Activated naive CD8-positive, alpha-beta T cell treated with anti-CD3 and anti-CD28 coated beads, Interleukin-2, amount 50 U/mL, for 24 hours (primary cell): Measurements from ENCODE around the gene UBAC2.

Experiments
- ATAC-seq: fragments of 150-1000 bp; cut with Tn5 transposase; one replicate; pipeline ENCODE4 v1.10.0; 2021
- DNase-seq: peaks from one replicate; pipeline ENCODE4 v3.0.0; 2021
- H3K27ac Mint-ChIP-seq: one replicate; pipeline ENCODE4 v1.8.0; 2021; ENCODE audit warnings: mild to moderate bottlenecking, mixed read lengths
- H3K27me3 Mint-ChIP-seq: one replicate; pipeline ENCODE4 v1.8.0; 2021; ENCODE audit warnings: mixed read lengths
- H3K36me3 Mint-ChIP-seq: one replicate; pipeline ENCODE4 v1.8.0; 2021; ENCODE audit warnings: low read depth, mixed read lengths
- H3K4me1 Mint-ChIP-seq: one replicate; pipeline ENCODE4 v1.8.0; 2021; ENCODE audit warnings: mixed read lengths
- H3K4me3 Mint-ChIP-seq: one replicate; pipeline ENCODE4 v1.8.0; 2021; ENCODE audit warnings: mild to moderate bottlenecking, moderate library complexity, mixed read lengths
- H3K9me3 Mint-ChIP-seq: one replicate; pipeline ENCODE4 v1.8.0; 2021; ENCODE audit warnings: mixed read lengths

The UBAC2 gene

GRCh38 chr13:99257291-99257690 is 56.6 kb downstream of the UBAC2 start:
- DNase-seq: no peak
- Mint-ChIP-seq H3K27ac (peak overlapping the region; percentile 74), H3K27me3 (no peaks in the 10 kb centered on the region), H3K36me3 (peaks cover 35% of the 10 kb centered on the region), H3K9me3 (no peaks in the 10 kb centered on the region), H3K4me3 (peak overlapping the region; percentile 96), H3K4me1 (peaks cover 76% of the 10 kb centered on the region)
- no peak for ATAC-seq

GRCh38 chr13:99258210-99258860 is 57.7 kb downstream of the UBAC2 start, which contains the start of gene GPR18:
Gene GPR18 (minus strand): TSS chr13:99258379. CDS start chr13:99255872, 2,507 bp downstream.
- Mint-ChIP-seq H3K4me1 (peaks cover 80% of the 10 kb centered on the region), H3K36me3 (peaks cover 35% of the 10 kb centered on the region)
- DNase-seq: no peak

GRCh38 chr13:99258946-99259345 is 58.3 kb downstream of the UBAC2 start:
- peaks cover 36% of the 10 kb centered on the region for H3K36me3 Mint-ChIP-seq
- H3K4me3 Mint-ChIP-seq: peak overlapping the region; percentile 96
- ATAC-seq (no peak), DNase-seq (no peak)
- H3K9me3 Mint-ChIP-seq: no peaks in the 10 kb centered on the region
- no peaks in the 10 kb centered on the region for H3K27me3 Mint-ChIP-seq
- peak overlapping the region; percentile 98 for H3K27ac Mint-ChIP-seq
- H3K4me1 Mint-ChIP-seq: peaks cover 82% of the 10 kb centered on the region

More at GRCh38 chr13:99258210-99258860, 57.7 kb downstream of the UBAC2 start, which contains the start of gene GPR18:
- peak; percentile 67 for ATAC-seq
- H3K4me3 Mint-ChIP-seq: peak within 1 kb of the TSS; percentile 96
- H3K27ac Mint-ChIP-seq: peak within 1 kb of the TSS; percentile 98
- no peaks in the 10 kb centered on the region for H3K27me3 Mint-ChIP-seq
- no peaks in the 10 kb centered on the region for H3K9me3 Mint-ChIP-seq

DNA sequence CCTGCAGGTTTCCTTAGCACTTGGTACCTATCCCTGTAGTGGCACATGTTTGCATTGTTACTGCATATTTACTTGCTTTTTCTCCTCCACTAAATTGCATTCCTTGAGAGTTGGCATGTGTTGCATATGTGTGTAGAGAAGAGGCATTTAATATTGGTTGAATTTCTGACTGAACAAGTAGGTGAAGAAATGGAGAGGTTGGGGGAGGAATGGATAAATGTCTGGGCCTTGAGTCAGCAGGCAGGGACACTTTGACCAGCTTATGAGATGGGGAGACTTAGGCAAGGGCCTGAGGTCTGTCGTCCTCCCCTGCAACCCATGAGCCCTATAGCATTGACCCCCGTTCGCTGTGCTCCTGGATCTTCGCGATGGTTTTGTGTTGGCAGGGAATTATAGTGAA is 59.6 kb downstream of the UBAC2 start:
- H3K27me3 Mint-ChIP-seq: no peaks in the 10 kb centered on the region
- no peaks in the 10 kb centered on the region for H3K9me3 Mint-ChIP-seq
- DNase-seq: no peak
- H3K27ac Mint-ChIP-seq: peak overlapping the region; percentile 98
- ATAC-seq: no peak
- H3K4me1 Mint-ChIP-seq: peaks cover 85% of the 10 kb centered on the region
- H3K36me3 Mint-ChIP-seq: peaks cover 26% of the 10 kb centered on the region
- H3K4me3 Mint-ChIP-seq: peak overlapping the region; percentile 96

DNA sequence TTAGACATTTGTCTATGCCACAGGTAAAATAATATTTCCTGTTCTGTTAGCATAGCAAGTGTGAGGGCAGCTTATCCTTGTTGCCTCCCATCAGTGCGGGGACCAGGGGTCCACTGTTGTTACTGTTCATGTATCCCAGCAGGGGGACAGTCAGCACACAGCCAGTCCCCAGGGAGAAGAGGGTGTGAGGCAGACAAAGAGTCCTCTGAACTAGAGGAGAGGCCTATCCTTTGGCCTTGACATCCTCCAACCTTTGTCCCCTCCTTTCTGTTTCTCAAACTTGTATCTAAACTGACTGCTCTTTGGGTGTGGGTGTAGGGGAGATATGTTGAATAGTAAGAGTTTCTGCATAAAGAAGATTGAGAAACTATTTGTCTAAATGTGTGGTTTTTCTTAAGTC is 60.4 kb downstream of the UBAC2 start:
- Mint-ChIP-seq H3K9me3 (no peaks in the 10 kb centered on the region), H3K36me3 (peaks cover 25% of the 10 kb centered on the region), H3K4me3 (no peak overlapping the region), H3K27ac (peak overlapping the region; percentile 55), H3K4me1 (peaks cover 83% of the 10 kb centered on the region), H3K27me3 (no peaks in the 10 kb centered on the region)
- ATAC-seq (no peak), DNase-seq (no peak)

DNA sequence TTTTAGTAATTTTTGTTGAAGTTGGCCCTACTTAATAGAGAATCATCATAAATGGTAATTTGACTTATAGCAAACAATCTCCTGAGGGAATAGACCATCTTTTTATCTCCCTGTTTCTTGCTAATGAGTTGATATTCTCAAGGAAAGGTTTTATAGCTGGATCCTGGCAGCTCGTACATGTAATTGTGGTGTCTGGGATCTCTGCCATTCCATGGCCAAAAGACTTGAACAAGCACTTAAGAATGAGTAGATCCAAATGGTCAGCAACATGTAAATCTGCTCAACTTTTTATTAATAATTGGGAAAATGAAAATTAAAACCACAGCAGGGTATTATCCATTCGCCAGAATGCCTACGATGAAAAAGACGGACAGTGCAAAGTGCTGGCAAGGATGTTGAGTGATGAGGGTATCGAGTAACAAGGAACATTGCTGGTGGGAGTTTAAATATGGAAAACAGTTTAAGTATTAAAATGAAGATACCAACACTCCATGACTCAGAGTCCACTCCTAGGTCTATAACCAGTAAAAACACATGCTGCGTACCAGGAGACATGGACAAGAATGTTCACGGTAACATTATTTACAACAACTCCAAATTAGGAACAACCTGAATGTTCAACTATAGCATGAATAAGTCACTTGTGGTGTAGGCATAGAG is 62.6 kb downstream of the UBAC2 start:
- Mint-ChIP-seq H3K4me3 (no peak overlapping the region), H3K36me3 (peaks cover 18% of the 10 kb centered on the region), H3K9me3 (no peaks in the 10 kb centered on the region), H3K27ac (peak overlapping the region; percentile 50), H3K4me1 (peaks cover 74% of the 10 kb centered on the region), H3K27me3 (no peaks in the 10 kb centered on the region)
- no peak for DNase-seq
- ATAC-seq: no peak

DNA sequence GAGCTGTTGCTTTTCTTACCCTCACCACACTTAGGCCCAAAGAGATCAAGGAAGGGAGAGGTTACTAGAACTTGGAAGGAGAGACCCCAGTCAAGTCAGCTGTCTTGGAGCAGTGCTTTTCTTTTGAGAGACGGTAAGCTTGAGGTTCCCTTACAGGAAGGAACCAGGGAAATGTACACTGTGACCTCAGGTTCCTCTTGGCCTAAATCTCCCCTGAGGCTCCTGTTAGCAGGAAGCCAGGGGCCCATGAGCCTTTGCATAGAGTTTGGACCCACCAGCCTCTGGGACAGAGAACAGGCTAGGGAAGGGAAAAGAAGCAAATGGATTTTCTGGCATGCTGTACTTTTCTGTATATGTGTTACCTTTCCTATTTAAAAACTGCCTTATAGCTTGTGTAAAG is 63.4 kb downstream of the UBAC2 start:
- no peak for ATAC-seq
- H3K4me1 Mint-ChIP-seq: peaks cover 72% of the 10 kb centered on the region
- H3K27ac Mint-ChIP-seq: peak overlapping the region; percentile 89
- DNase-seq: no peak
- H3K36me3 Mint-ChIP-seq: peaks cover 18% of the 10 kb centered on the region
- H3K9me3 Mint-ChIP-seq: no peaks in the 10 kb centered on the region
- H3K4me3 Mint-ChIP-seq: no peak overlapping the region
- no peaks in the 10 kb centered on the region for H3K27me3 Mint-ChIP-seq

DNA sequence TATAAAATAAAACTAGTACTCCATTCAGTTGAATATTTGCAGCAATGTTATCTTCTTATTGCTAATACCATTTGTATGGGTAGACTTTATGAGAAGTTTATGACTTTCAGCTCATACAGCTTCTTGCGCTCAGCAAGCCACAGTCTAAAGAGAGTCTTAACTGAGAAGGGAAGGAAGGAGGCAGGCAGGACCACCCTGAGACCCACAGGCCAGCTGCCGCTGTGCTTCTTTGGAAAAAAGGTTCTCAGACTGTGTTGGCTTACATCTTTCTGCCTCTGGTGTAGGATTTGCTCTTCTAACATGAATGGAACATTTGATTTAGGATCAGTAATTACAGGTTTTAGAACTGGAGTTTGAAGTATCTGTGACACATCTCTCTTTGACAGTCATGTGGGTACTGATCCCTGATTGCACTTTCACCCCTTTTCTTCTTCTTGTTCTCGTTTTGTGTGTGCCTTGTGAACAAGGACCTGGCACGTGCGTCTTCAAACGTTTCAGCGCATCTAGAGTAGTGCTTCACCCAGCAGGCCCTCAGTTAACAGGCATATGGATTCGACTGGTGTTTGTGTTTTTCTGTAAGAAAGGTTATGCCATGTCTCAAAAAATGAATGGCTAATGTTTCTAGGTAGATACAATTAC is 64.6 kb downstream of the UBAC2 start:
- no peaks in the 10 kb centered on the region for H3K9me3 Mint-ChIP-seq
- H3K4me1 Mint-ChIP-seq: peaks cover 70% of the 10 kb centered on the region
- peak overlapping the region; percentile 25 for H3K4me3 Mint-ChIP-seq
- ATAC-seq (peak; percentile 55), DNase-seq (no peak)
- H3K27me3 Mint-ChIP-seq: no peaks in the 10 kb centered on the region
- peak overlapping the region; percentile 89 for H3K27ac Mint-ChIP-seq
- peaks cover 14% of the 10 kb centered on the region for H3K36me3 Mint-ChIP-seq

GRCh38 chr13:99265821-99266426 is 65.3 kb downstream of the UBAC2 start:
- Mint-ChIP-seq H3K4me3 (peak overlapping the region; percentile 25), H3K27me3 (no peaks in the 10 kb centered on the region), H3K27ac (peak overlapping the region; percentile 89), H3K9me3 (no peaks in the 10 kb centered on the region), H3K36me3 (peaks cover 15% of the 10 kb centered on the region), H3K4me1 (peaks cover 71% of the 10 kb centered on the region)
- DNase-seq (no peak), ATAC-seq (peak; percentile 64)

DNA sequence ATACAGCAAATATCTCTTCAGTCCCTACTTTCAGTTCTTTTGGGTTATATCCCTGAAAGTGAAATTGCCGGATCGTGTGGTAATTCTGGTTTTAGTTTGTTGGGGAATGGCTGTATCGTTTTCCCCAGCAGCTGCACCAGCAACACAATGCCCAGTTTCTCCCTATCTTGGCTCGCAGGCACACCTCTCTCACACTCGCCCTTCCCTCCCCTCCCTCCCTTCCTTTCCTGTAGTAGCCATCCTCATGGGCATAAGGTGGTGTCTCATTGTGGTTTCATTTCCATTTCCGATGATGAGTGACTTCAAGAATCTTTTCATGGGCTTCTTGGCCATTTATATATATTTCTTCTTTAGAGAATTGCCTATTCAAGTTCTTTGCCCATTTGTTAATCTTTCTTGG is 66.2 kb downstream of the UBAC2 start:
- H3K27ac Mint-ChIP-seq: no peak overlapping the region
- H3K27me3 Mint-ChIP-seq: no peaks in the 10 kb centered on the region
- peaks cover 73% of the 10 kb centered on the region for H3K4me1 Mint-ChIP-seq
- no peaks in the 10 kb centered on the region for H3K9me3 Mint-ChIP-seq
- ATAC-seq: no peak
- no peak for DNase-seq
- H3K36me3 Mint-ChIP-seq: peaks cover 24% of the 10 kb centered on the region
- H3K4me3 Mint-ChIP-seq: no peak overlapping the region

- Mint-ChIP-seq H3K4me1 (peaks cover 77% of the 10 kb centered on the region), H3K36me3 (peaks cover 32% of the 10 kb centered on the region), H3K27ac (no peak overlapping the region), H3K4me3 (no peak overlapping the region), H3K9me3 (peaks cover 8% of the 10 kb centered on the region), H3K27me3 (no peaks in the 10 kb centered on the region)
- ATAC-seq (no peak), DNase-seq (no peak)
These were observed 67.3 kb downstream of the UBAC2 start for GRCh38 chr13:99267927-99268326.

- ATAC-seq: no peak
- no peaks in the 10 kb centered on the region for H3K27me3 Mint-ChIP-seq
- DNase-seq: no peak
- peaks cover 37% of the 10 kb centered on the region for H3K36me3 Mint-ChIP-seq
- H3K9me3 Mint-ChIP-seq: peaks cover 8% of the 10 kb centered on the region
- peaks cover 77% of the 10 kb centered on the region for H3K4me1 Mint-ChIP-seq
- H3K27ac Mint-ChIP-seq: no peak overlapping the region
- no peak overlapping the region for H3K4me3 Mint-ChIP-seq
These were observed 68.2 kb downstream of the UBAC2 start for GRCh38 chr13:99268822-99269221.

- Mint-ChIP-seq H3K36me3 (peaks cover 39% of the 10 kb centered on the region), H3K9me3 (peaks cover 8% of the 10 kb centered on the region), H3K4me3 (no peak overlapping the region), H3K27me3 (no peaks in the 10 kb centered on the region), H3K27ac (peak overlapping the region; percentile 85), H3K4me1 (peaks cover 76% of the 10 kb centered on the region)
- ATAC-seq (peak; percentile 69), DNase-seq (no peak)
These were observed 69.1 kb downstream of the UBAC2 start for GRCh38 chr13:99269627-99270241.

- peak overlapping the region; percentile 85 for H3K27ac Mint-ChIP-seq
- no peaks in the 10 kb centered on the region for H3K27me3 Mint-ChIP-seq
- H3K9me3 Mint-ChIP-seq: peaks cover 8% of the 10 kb centered on the region
- DNase-seq (no peak), ATAC-seq (no peak)
- no peak overlapping the region for H3K4me3 Mint-ChIP-seq
- peaks cover 76% of the 10 kb centered on the region for H3K4me1 Mint-ChIP-seq
- H3K36me3 Mint-ChIP-seq: peaks cover 44% of the 10 kb centered on the region
These were observed 69.9 kb downstream of the UBAC2 start for GRCh38 chr13:99270518-99270917.
